Measurements from ENCODE around the gene RAI1. TPM values are rescaled to one million over a fixed set of nuclear protein-coding genes. Genes with fewer than 3 reads are reported as not detected.
A peak's percentile ranks its signal among the peaks of the same experiment; 100 is the strongest.

Gene RAI1
- total RNA-seq, 2 donors from 2014 or later: 15.8 to 31.0 TPM

- no peaks in the 10 kb centered on the region for H3K36me3 Mint-ChIP-seq
- no peaks in the 10 kb centered on the region for H3K27me3 Mint-ChIP-seq
- no peak for ATAC-seq
- H3K4me1 Mint-ChIP-seq (ENCODE audit: low read depth in 2 of 2): peaks cover 37 to 52% of the 10 kb centered on the region in 2 donors
- no peak overlapping the region for H3K27ac Mint-ChIP-seq
- H3K9me3 Mint-ChIP-seq: no peaks in the 10 kb centered on the region
- DNase-seq (ENCODE audit: low spot score): no peak
- H3K4me3 Mint-ChIP-seq: no peak overlapping the region
These were observed 79.1 kb downstream of the RAI1 start for GRCh38 chr17:17760350-17760749.

- H3K4me3 Mint-ChIP-seq: no peak overlapping the region
- no peaks in the 10 kb centered on the region for H3K9me3 Mint-ChIP-seq
- DNase-seq (ENCODE audit: low spot score): no peak
- no peaks in the 10 kb centered on the region for H3K36me3 Mint-ChIP-seq
- no peaks in the 10 kb centered on the region for H3K27me3 Mint-ChIP-seq
- peak overlapping the region in 1 of 2 donors; percentile 33 for H3K27ac Mint-ChIP-seq
- H3K4me1 Mint-ChIP-seq (ENCODE audit: low read depth in 2 of 2): peaks cover 37 to 55% of the 10 kb centered on the region in 2 donors
- no peak for ATAC-seq
These were observed 79.8 kb downstream of the RAI1 start for GRCh38 chr17:17760872-17761550.

- Mint-ChIP-seq H3K4me3 (no peak overlapping the region), H3K27ac (peak overlapping the region in 1 of 2 donors; percentile 4), H3K36me3 (no peaks in the 10 kb centered on the region), H3K9me3 (no peaks in the 10 kb centered on the region), H3K4me1 (ENCODE audit: low read depth in 2 of 2) (peaks cover 28 to 58% of the 10 kb centered on the region in 2 donors), H3K27me3 (no peaks in the 10 kb centered on the region)
- DNase-seq (ENCODE audit: low spot score): no peak
- no peak for ATAC-seq
These were observed 80.9 kb downstream of the RAI1 start for GRCh38 chr17:17761894-17762743.

GRCh38 chr17:17762744-17763105, 81.5 kb downstream of the RAI1 start:
- Mint-ChIP-seq H3K4me1 (ENCODE audit: low read depth in 2 of 2) (peaks cover 22 to 53% of the 10 kb centered on the region in 2 donors), H3K4me3 (no peak overlapping the region), H3K36me3 (no peaks in the 10 kb centered on the region), H3K9me3 (no peaks in the 10 kb centered on the region), H3K27me3 (no peaks in the 10 kb centered on the region), H3K27ac (no peak overlapping the region)
- DNase-seq (ENCODE audit: low spot score) (no peak), ATAC-seq (no peak)

- Mint-ChIP-seq H3K27ac (peak overlapping the region in 1 of 2 donors; percentile 12), H3K9me3 (no peaks in the 10 kb centered on the region), H3K27me3 (no peaks in the 10 kb centered on the region), H3K4me3 (no peak overlapping the region), H3K4me1 (ENCODE audit: low read depth in 2 of 2) (peaks cover 19 to 50% of the 10 kb centered on the region in 2 donors), H3K36me3 (no peaks in the 10 kb centered on the region)
- ATAC-seq: no peak
- no peak for DNase-seq (ENCODE audit: low spot score)
These were observed 81.9 kb downstream of the RAI1 start for GRCh38 chr17:17763136-17763535.

- H3K27ac Mint-ChIP-seq: peak overlapping the region in 1 of 2 donors; percentile 12
- no peak for DNase-seq (ENCODE audit: low spot score)
- H3K4me1 Mint-ChIP-seq (ENCODE audit: low read depth in 2 of 2): peaks cover 19 to 51% of the 10 kb centered on the region in 2 donors
- H3K4me3 Mint-ChIP-seq: no peak overlapping the region
- H3K9me3 Mint-ChIP-seq: no peaks in the 10 kb centered on the region
- no peaks in the 10 kb centered on the region for H3K27me3 Mint-ChIP-seq
- ATAC-seq: no peak
- no peaks in the 10 kb centered on the region for H3K36me3 Mint-ChIP-seq
These were observed 82.5 kb downstream of the RAI1 start for GRCh38 chr17:17763734-17764133.

GRCh38 chr17:17765359-17766076, 84.3 kb downstream of the RAI1 start:
- Mint-ChIP-seq H3K4me3 (no peak overlapping the region), H3K9me3 (no peaks in the 10 kb centered on the region), H3K27ac (peak overlapping the region in 1 of 2 donors; percentile 86), H3K4me1 (ENCODE audit: low read depth in 2 of 2) (peaks cover 13 to 56% of the 10 kb centered on the region in 2 donors), H3K36me3 (no peaks in the 10 kb centered on the region), H3K27me3 (no peaks in the 10 kb centered on the region)
- no peak for DNase-seq (ENCODE audit: low spot score)
- ATAC-seq: no peak

- Mint-ChIP-seq H3K9me3 (no peaks in the 10 kb centered on the region), H3K4me1 (ENCODE audit: low read depth in 2 of 2) (peaks cover 13 to 56% of the 10 kb centered on the region in 2 donors), H3K27ac (peak overlapping the region in 1 of 2 donors; percentile 86), H3K4me3 (no peak overlapping the region), H3K36me3 (no peaks in the 10 kb centered on the region), H3K27me3 (no peaks in the 10 kb centered on the region)
- DNase-seq (ENCODE audit: low spot score) (no peak), ATAC-seq (peak in 1 of 2 donors; percentile 55)
These were observed 85.0 kb downstream of the RAI1 start for GRCh38 chr17:17766077-17766743.

GRCh38 chr17:17766744-17767120, 85.5 kb downstream of the RAI1 start:
- no peaks in the 10 kb centered on the region for H3K36me3 Mint-ChIP-seq
- no peak overlapping the region for H3K4me3 Mint-ChIP-seq
- no peaks in the 10 kb centered on the region for H3K27me3 Mint-ChIP-seq
- DNase-seq (ENCODE audit: low spot score): no peak
- no peak for ATAC-seq
- H3K9me3 Mint-ChIP-seq: no peaks in the 10 kb centered on the region
- H3K4me1 Mint-ChIP-seq (ENCODE audit: low read depth in 2 of 2): peaks cover 13 to 54% of the 10 kb centered on the region in 2 donors
- H3K27ac Mint-ChIP-seq: peak overlapping the region in 1 of 2 donors; percentile 86

- H3K27me3 Mint-ChIP-seq: no peaks in the 10 kb centered on the region
- peaks cover 11 to 53% of the 10 kb centered on the region in 2 donors for H3K4me1 Mint-ChIP-seq (ENCODE audit: low read depth in 2 of 2)
- no peak overlapping the region for H3K4me3 Mint-ChIP-seq
- peak overlapping the region in 1 of 2 donors; percentile 86 for H3K27ac Mint-ChIP-seq
- DNase-seq (ENCODE audit: low spot score): no peak
- no peaks in the 10 kb centered on the region for H3K36me3 Mint-ChIP-seq
- H3K9me3 Mint-ChIP-seq: no peaks in the 10 kb centered on the region
- no peak for ATAC-seq
These were observed 86.1 kb downstream of the RAI1 start for GRCh38 chr17:17767154-17767869.

- Mint-ChIP-seq H3K4me1 (ENCODE audit: low read depth in 2 of 2) (peaks cover 16 to 59% of the 10 kb centered on the region in 2 donors), H3K27ac (peak overlapping the region in 1 of 2 donors; percentile 26), H3K27me3 (no peaks in the 10 kb centered on the region), H3K36me3 (no peaks in the 10 kb centered on the region), H3K4me3 (no peak overlapping the region), H3K9me3 (no peaks in the 10 kb centered on the region)
- no peak for DNase-seq (ENCODE audit: low spot score)
- no peak for ATAC-seq
These were observed 86.7 kb downstream of the RAI1 start for GRCh38 chr17:17767887-17768418.

GRCh38 chr17:17768424-17769088, 87.3 kb downstream of the RAI1 start:
- H3K36me3 Mint-ChIP-seq: no peaks in the 10 kb centered on the region
- no peak for DNase-seq (ENCODE audit: low spot score)
- no peaks in the 10 kb centered on the region for H3K27me3 Mint-ChIP-seq
- no peak for ATAC-seq
- no peak overlapping the region for H3K4me3 Mint-ChIP-seq
- peak overlapping the region in 1 of 2 donors; percentile 26 for H3K27ac Mint-ChIP-seq
- H3K9me3 Mint-ChIP-seq: no peaks in the 10 kb centered on the region
- H3K4me1 Mint-ChIP-seq (ENCODE audit: low read depth in 2 of 2): peaks cover 15 to 54% of the 10 kb centered on the region in 2 donors
